Measurements from ENCODE around the gene KNSTRN. TPM values are rescaled to one million over a fixed set of nuclear protein-coding genes. Genes with fewer than 3 reads are reported as not detected.

The KNSTRN gene
- total and polyA plus RNA-seq, 2 donors (not counting 3 experiments of a cell fraction or from before 2014, with no cell fraction given) = 24.4 to 61.4 TPM

DNA sequence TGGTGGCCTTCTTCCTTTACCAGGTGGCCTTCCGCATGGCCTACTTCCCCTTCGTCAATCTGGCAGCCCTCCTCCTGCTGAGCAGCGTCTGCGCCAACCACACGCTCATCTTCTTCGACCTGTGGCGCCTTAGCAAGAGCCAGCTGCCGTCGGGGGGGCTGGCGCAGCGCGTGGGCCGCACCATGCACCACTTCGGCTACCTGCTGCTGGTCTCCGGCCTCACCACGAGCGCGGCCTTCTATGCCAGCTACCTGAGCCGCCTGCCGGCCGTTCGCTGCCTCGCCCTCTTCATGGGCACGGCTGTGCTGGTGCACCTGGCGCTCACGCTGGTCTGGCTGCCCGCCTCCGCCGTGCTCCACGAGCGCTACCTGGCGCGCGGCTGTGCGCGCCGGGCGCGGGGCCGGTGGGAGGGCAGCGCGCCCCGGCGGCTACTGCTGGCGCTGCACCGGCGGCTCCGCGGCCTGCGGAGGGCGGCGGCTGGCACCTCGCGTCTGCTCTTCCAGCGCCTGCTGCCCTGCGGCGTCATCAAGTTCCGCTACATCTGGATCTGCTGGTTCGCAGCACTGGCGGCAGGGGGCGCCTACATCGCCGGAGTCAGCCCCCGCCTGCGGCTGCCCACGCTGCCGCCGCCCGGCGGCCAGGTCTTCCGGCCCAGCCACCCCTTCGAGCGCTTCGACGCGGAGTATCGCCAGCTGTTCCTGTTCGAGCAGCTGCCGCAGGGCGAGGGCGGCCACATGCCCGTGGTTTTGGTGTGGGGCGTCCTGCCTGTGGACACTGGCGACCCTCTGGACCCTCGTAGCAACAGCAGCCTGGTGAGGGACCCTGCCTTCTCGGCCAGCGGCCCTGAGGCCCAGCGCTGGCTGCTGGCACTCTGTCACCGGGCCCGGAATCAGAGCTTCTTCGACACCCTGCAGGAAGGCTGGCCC is 14.6 kb upstream of the KNSTRN start:
- Histone ChIP-seq H3K4me1 (ENCODE audit: control insufficient read depth, extremely low read depth, insufficient read depth, low read length) (peaks cover 10% of the 10 kb centered on the region), H4K20me1 (replicated peaks; ENCODE audit: control insufficient read depth, extremely low read depth, insufficient read depth, low read length) (no peaks in the 10 kb centered on the region), H3K9me3 (replicated peaks; ENCODE audit: control insufficient read depth, insufficient read depth, low read length) (no peaks in the 10 kb centered on the region), H3K9me1 (replicated peaks; ENCODE audit: control insufficient read depth, extremely low read depth, insufficient read depth, low read length) (no peaks in the 10 kb centered on the region), H3K79me2 (ENCODE audit: control insufficient read depth, insufficient read depth, low read length) (no peaks in the 10 kb centered on the region), H3K27ac (ENCODE audit: insufficient read depth, low read depth, low read length) (no peak overlapping the region), H3K4me3 (replicated peaks in 1 of 3; ENCODE audit: insufficient read depth in 1 of 3, low read depth in 1 of 3, low read length in 3 of 3) (peak overlapping the region in 2 of 3 experiments; percentile 15 to 22), H2AFZ (ENCODE audit: low read depth, low read length) (peak overlapping the region; percentile 92), H3K9ac (replicated peaks; ENCODE audit: extremely low read depth, insufficient read depth, low read length) (no peak overlapping the region), H3K36me3 (ENCODE audit: control insufficient read depth in 2 of 2, extremely low read depth in 1 of 2, insufficient read depth in 2 of 2, low read length in 2 of 2) (no peaks in the 10 kb centered on the region), H3K4me2 (ENCODE audit: insufficient read depth, low read length) (no peak overlapping the region), H3K27me3 (ENCODE audit: control insufficient read depth in 2 of 2, insufficient read depth in 2 of 2, low read length in 2 of 2) (no peaks in the 10 kb centered on the region)
- POLR2A ChIA-PET = no interaction called here
- TF ChIP-seq, protein P1, sequence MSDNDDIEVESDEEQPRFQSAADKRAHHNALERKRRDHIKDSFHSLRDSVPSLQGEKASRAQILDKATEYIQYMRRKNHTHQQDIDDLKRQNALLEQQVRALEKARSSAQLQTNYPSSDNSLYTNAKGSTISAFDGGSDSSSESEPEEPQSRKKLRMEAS (IDR thresholded peaks at IDR 0.05; ENCODE audit: insufficient read depth, insufficient read length) = peak; percentile 42
- TF ChIP-seq POLR2AphosphoS5 (IDR thresholded peaks at IDR 0.05; ENCODE audit: insufficient read depth, low read depth, low read length) = peak; percentile 80
- TF ChIP-seq, protein P2, sequence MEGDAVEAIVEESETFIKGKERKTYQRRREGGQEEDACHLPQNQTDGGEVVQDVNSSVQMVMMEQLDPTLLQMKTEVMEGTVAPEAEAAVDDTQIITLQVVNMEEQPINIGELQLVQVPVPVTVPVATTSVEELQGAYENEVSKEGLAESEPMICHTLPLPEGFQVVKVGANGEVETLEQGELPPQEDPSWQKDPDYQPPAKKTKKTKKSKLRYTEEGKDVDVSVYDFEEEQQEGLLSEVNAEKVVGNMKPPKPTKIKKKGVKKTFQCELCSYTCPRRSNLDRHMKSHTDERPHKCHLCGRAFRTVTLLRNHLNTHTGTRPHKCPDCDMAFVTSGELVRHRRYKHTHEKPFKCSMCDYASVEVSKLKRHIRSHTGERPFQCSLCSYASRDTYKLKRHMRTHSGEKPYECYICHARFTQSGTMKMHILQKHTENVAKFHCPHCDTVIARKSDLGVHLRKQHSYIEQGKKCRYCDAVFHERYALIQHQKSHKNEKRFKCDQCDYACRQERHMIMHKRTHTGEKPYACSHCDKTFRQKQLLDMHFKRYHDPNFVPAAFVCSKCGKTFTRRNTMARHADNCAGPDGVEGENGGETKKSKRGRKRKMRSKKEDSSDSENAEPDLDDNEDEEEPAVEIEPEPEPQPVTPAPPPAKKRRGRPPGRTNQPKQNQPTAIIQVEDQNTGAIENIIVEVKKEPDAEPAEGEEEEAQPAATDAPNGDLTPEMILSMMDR (IDR thresholded peaks at IDR 0.05; ENCODE audit: extremely low read depth in 1 of 2, insufficient read depth in 1 of 2, low read depth in 1 of 2, low read length in 2 of 2) = peak; percentile 86 to 98
- TF ChIP-seq EZH2 (IDR thresholded peaks at IDR 0.05; ENCODE audit: borderline replicate concordance, low read depth, low read length, severe bottlenecking) = no peak
- dilution Hi-C loops (cut with MboI; ENCODE audit: extremely low pct_ligation_motif_present, low sequenced_read_pairs) (no loop called here), intact Hi-C loops (cut with micrococcal nuclease) (loop anchor here (1.0 to 5.0 kb wide), 6 partner anchors 10 to 139 kb away; partner anchors contain the start of genes DISP2, IVD and KNSTRN)
- FAIRE-seq = peak; percentile 97
- no TSS peak for BruUV-seq (replicated peaks)
- CTCF ChIA-PET = interaction anchor here (0.8 to 9.4 kb wide), 15 partner anchors 10 to 139 kb away, joined by 3 to 60 read pairs (median 4); partner anchors contain the start of genes CCDC9B, DISP2, IVD and KNSTRN
- peak; percentile 85 for DNase-seq (ENCODE audit: low read depth, low spot score)
